D721Med (cell line): ENCODE data around the gene CCHCR1.
A peak's percentile ranks its signal among the peaks of the same experiment; 100 is the strongest.

Source experiments
- DNase-seq: peaks from one replicate; pipeline ENCODE4 v3.0.0; 2011; ENCODE audit warnings: low spot score; ENCODE audit not compliant: insufficient read length
- FAIRE-seq: peaks from 2 replicates; lab custom pipeline; 2011; peaks lifted over from hg19 to GRCh38; lab: Jason Lieb, UNC
- CTCF ChIP-seq: IDR thresholded peaks from 2 replicates; pipeline ENCODE4 v1.5.1; 2012; ENCODE audit warnings: mild to moderate bottlenecking, control low read depth; ENCODE audit not compliant: insufficient read depth; ENCODE audit errors: missing control alignments

CCHCR1 gene

GRCh38 chr6:31142361-31142761 is 15.2 kb downstream of the CCHCR1 start:
- peak; percentile 59 for DNase-seq
- FAIRE-seq = no peak
- TF ChIP-seq CTCF = no peak

GRCh38 chr6:31140643-31141042 is 17.0 kb downstream of the CCHCR1 start:
- no peak for TF ChIP-seq CTCF
- DNase-seq (no peak), FAIRE-seq (no peak)

GRCh38 chr6:31139599-31139998 is 18.0 kb downstream of the CCHCR1 start:
- no peak for TF ChIP-seq CTCF
- DNase-seq (no peak), FAIRE-seq (no peak)

GRCh38 chr6:31138982-31139381 is 18.6 kb downstream of the CCHCR1 start, which contains the start of gene PSORS1C2:
TSS of gene PSORS1C2 (minus strand) at chr6:31139066. CDS start at chr6:31139026, 40 bp downstream.
- FAIRE-seq = no peak
- no peak for DNase-seq
- no peak for TF ChIP-seq CTCF

GRCh38 chr6:31135710-31136109 is 21.9 kb downstream of the CCHCR1 start:
- DNase-seq (no peak), FAIRE-seq (no peak)
- TF ChIP-seq CTCF = no peak

GRCh38 chr6:31132806-31133205 is 24.8 kb downstream of the CCHCR1 start:
- no peak for TF ChIP-seq CTCF
- FAIRE-seq (no peak), DNase-seq (no peak)

- FAIRE-seq = no peak
- DNase-seq = no peak
- TF ChIP-seq CTCF = no peak
Measured at GRCh38 chr6:31131595-31131994, 26.0 kb downstream of the CCHCR1 start.
